Cerebellar nuclear complex (tissue), 1 donor: ENCODE measurements around the gene CHST3.

Experiments used
- DNase-seq, 2 experiments: peaks; one replicate each; lab custom pipeline; 2025; lab: John Stamatoyannopoulos, UW

Gene CHST3

DNA sequence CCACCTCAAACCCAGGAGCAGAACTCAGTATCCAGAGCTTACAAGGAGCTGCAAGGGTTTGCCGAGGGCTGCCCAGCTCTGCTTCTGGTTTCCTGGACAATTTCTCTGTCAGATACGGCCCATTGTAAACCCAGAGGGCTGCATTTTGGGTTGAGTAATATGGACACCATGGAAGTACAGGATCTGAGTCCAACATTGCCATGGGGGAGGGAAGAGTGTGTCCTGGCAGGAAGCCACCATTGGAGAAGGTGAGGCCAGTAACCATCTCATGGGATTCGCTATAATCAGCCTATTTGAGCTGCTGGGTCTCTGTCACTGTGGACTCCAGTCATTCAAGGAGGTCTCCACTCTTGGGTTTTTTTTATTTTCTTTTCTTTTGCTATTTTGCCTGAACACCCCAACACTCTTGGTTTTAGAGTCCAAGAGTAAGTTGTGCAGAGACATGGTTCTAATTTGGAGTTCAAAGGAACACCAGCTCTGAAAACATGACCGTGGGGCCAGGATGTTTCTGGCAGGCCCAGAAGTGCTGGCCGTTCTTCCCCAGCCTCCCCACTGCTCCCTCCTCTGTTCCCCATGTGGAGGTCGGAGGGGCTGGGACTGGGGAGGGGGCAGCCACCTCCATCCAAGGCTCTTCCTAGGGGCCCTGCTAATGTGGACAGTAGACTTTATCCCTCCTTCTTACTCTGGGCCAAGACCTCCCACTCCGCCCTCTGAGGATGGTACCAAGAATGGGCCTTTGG is 46.2 kb downstream of the CHST3 start:
- DNase-seq: no peak

DNA sequence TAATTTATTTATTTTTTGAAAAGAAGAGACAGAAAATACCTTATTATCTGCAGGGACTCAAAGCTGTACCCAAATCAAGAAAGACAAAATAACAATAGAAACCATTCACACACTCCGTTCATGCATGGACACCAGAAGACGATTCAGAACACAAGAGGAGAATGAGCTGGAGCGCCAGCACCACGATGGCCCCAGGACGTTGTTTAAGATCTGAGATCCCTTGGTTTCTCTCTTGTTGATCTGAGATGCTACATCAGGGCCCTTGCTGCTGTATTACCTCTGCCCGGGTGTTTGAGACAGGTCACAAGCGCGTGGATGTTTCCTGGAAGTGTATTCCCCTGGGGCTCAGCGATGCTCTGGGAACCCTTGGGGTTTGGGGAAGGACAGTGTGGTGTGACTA is 46.8 kb downstream of the CHST3 start:
- DNase-seq: no peak

DNA sequence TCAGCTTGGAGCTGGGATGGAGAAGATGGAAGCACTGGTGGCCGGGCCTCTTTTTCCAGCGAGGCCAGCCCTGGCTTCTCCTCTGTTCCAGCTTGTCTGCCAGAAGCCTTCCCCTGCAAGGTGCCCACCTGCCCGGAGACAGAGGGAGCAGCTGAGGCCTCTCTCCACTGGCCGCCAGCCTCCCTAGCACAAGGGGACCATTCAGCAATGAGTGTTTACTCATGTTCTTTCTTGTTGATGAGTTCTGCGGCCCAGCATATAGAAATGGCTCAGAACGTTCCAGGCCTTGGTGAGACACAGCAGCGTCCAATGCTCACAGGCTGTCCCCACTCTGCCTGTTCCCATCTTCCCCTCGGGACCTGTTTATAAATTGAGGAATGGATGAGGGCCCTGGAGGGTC is 47.3 kb downstream of the CHST3 start:
- DNase-seq: no peak

DNA sequence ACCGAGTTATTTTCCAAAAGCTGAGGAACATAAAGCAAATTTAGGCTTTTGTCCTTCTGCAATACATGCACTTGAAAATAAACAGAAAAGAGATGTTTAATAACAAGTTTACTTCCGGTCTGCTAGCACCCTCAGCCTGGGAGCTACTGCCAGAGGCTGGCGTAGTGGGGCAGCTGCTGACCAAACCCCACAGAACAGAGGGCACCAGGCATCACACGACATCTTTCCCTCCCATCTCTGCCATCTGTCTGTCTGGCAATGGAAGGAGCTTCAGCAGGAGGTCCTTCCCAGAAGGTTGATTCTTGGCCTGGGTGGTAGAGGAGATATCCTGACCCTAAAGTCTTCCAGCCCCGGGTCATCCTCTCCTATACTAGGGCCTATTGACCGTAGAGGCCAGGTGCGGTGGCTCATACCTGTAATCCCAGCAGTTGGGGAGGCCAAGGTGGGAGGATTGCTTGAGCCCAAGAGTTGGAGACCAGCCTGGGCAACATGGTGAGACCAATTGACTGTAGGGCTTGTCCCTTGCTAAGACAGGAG is 47.8 kb downstream of the CHST3 start:
- DNase-seq: no peak

DNA sequence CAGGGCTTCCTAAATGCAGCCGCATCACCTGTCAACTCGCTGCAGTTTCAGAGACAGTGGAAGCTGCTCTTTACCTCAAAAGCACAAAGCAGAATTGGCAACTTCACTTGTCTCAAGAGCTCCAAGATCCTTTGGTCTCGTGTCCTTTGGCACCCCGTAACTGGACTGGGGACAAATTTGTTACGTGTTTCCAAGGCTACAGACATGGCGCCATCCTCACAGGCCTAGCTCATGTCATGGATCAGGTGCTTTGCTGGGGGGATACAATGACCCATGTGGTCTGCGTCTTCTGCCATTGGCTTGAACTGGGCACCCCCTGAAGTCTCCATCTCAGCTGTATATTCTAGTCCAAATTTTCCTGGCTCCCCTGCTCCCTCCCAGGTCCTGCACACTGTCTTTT is 48.6 kb downstream of the CHST3 start:
- DNase-seq: no peak

DNA sequence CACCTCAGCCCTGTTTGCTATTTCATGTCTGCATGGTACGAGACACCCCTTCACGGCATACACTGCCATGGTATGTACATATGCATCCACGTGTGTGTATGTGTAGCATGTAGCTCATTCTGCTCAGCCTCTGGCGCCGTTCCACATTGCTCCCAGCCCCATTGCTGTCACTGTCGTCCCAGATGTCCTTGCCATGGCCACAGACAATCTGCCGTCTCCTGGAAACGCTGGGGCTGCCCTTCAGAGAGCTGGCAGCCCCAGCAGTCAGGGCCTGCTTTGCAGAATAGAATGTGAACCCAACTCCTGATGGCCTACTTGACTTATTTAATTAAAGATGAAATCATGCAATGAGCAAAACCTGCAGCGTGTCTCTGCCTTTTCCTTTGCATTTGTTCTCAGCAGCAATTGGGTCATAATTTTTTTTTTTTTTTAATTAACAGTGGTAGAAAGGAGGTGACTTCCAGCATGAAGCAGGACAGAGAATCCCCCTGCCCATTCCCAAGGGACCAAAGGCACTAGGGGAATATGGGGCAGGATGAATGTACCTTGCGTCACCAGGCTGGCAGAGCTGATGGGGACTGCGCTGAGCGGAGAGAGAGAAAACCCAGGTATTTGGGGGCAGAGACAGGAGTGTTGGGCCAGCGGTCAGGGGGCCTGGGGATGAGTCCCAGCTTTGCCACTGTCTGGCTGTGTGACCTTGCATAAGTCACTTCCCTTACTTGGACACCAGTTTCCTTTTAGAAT is 49.2 kb downstream of the CHST3 start:
- peak in 1 of 2 experiments; percentile 28 for DNase-seq

DNA sequence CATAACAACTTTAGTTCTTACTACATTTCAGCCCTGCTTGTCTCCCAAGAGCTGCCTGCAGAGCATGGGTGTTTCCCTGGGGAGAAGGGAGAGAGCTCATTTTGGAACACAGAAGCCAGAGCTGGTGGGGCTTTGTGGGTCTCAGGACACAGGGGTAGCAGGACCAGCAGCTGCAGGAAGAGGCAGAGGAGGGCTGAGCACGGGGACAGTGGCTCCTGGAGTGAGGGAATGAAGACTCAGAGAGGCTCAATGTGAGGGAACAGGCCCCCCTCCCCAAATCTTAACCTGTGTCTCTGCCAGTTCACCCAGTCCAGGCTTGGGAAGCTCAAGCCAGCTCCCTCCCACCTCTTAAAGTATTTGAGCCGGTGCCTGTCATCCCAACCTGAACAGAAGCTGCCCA is 50.0 kb downstream of the CHST3 start:
- DNase-seq: no peak

DNA sequence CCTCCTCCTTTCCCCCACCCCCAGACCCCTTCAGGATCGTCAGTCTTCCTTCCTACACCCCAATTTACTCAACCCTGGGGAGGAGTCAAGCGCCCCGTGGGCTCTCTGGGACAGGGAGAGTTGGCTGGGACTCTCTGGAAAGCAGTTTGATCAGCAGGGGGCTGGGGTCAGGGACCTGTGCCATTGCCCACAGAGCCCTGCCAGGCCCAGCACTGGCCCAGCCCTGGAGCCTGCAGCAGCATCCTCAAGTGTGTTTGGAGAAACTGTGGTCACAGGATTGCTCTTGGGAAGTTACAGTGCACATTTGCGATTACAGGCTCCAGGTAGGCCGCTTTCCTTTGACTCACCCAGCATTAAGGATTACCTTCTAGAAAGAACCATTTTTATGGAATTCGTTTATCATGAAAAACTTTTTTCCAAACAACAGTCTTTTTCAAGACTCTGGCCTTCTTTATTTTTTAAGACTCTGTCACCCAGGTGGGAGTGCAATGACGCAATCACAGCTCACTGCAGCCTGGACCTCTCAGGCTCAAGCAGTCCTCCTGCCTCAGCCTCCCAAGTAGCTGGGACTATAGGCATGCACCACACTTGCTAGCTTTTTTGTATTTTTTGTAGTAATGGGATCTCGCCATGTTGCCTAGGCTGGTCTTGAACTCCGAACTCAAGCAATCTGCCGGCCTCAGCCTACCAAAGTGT is 50.7 kb downstream of the CHST3 start:
- DNase-seq: no peak

DNA sequence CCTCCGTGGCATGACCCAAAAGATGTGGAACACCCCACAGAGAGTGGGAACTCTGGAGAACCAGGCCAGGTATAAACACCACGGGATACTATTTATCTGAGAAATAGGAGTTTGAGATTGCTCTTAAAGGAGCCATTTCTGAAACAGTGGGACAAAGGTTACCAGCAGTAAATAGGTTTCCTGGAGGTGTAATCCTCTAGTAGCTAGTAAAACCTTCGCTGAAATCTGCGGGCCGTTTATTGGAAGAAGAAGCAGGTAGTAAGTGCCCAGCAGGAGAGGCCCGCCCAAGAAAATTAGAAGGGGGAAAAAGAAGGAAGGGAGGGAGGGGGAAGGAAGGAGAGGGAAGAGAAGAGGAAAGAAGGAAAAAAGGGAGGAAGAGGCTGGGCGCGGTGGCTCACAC is 51.6 kb downstream of the CHST3 start:
- no peak for DNase-seq

DNA sequence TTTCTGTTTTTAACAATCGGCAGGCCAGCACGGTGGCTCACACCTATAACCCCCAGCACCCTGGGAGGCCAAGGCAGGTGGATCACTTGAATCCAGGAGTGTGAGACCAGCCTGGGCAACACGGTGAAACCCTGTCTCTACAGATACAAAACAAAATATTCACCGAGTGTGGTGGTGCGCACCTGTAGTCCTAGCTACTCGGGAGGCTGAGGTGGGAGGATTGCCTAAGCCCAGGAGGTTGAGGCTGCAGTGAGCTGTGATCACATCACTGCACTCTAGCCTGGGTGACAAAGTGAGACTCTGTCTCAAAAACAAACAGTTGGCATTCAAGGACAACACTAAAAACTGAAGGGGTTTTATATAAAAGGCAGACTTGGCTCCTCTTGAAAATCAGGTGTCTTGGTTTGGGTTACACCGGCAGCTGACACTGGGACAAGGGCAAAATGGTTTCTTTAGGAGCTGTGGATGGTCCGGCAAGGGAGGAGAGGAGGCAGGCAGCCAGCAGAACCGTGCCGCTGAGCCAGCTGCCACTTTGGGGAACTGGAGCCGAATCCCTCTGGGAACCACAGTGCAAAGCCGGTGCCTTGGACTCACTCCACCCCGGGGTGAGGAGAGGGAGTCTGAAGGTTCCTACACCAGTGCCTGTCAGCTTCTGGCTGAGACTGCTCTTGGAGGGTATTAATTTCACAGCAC is 52.6 kb downstream of the CHST3 start:
- DNase-seq: no peak

DNA sequence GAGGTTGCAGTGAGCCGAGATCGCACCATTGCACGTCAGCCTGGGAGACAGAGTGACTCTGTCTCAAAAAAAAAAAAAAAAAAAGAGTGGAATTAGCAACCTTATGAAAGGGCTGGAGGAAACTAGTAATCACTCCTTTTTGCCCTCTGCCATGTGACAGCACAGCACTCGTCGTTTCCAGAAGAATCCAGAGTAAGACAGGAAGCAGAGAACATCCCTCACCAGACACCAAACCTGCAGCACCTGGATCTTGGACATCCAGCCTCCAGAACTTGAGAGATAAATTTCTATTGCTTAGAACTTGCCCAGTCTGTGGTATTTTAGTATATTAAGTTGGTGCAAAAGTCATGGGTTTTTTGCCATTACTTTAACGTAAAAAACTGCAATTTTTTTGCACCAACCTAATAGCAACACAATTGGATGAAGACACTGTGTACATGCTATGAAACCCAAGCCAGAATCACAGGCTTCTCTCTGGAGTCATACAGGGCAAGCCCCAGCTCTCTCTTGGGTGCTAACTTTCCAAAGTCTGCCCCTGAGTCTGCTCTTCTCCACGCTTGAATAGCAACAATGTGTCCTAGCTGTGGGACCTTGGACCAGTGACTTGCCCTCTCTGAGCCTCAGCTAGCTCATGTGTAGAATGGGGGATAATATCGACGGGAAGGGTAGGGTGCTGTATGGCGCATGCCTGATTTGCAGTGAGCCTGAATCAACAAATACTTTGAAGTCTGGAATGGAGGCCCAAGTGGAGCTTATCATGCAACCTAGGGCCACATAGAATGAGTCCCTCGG is 55.1 kb downstream of the CHST3 start:
- no peak for DNase-seq

DNA sequence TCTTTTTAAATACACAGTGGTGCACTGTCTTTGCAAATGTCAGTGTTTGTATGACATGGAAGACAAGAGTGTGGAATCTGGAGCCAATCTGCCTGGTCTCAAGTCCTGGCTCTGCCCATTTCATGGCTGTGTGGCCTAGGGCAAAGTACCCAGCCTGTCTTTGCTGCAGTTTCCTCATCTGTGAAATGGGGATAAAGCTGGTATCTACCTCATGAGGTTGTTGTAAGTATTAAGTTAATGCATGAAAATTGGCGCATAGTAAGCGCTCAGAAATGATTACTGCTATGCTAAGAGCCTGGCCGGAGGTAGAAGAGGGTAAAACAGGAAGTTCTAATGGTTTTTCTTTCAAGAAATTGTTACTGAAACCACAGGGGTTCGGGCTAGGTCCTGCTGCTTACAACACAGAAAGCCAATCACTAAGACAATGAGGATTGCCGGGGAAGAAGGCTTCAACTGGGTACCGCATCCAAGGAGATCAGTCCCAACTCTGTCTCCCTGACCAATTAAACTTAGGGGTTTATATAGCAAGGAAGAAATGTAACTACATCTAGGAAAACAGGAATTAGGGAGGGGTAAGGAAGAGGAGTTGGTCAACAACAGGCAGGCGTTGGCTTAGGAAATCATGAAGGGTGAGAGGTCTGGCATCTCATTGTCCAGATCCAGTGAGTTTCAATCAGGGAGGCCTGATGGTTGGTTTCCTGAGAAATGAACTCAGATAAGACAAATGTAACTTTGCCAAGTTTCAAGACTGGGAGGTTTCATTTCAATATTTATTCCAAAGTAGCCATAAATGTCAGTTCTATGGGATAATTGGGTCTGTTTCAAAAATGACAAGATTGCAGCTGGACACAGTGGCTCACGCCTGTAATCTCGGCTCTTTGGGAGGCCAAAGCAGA is 57.0 kb downstream of the CHST3 start:
- DNase-seq: no peak

DNA sequence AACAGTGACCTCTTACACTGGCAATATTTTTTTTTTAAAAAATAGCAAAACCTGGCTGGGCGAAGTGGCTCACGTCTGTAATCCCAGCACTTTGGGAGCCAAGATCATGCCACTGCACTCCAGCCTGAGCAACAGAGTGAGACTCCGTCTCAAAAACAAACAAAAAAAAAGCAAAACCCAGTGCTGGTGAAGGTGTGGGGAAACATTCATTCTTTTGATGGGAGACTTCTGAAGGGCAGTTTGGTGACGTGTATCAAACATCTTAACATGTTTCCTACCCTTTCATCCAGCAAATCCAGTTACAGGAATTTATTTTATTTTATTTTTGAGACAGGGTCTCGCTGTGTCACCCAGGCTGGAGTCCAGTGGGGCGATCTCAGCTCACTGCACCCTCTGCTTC is 58.0 kb downstream of the CHST3 start:
- no peak for DNase-seq

DNA sequence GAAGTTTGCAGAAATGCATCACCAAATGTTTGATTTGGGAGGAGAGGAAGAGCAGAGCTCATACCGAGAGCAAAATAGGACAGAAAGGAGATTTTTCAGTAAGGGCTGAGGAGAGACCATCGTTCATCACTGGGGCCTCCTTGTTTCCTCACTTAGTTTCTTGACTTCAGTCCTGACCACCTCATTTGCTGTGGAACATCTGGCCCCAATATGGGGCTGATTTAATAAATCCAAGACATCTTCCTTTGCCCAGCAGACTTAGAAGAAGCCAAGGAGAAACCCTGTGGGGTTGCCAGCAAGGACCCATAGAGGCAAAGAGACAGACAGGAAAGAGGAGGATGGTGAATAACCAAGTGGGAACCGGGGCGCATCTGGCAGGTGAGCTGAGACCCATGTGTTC is 60.4 kb downstream of the CHST3 start:
- no peak for DNase-seq

DNA sequence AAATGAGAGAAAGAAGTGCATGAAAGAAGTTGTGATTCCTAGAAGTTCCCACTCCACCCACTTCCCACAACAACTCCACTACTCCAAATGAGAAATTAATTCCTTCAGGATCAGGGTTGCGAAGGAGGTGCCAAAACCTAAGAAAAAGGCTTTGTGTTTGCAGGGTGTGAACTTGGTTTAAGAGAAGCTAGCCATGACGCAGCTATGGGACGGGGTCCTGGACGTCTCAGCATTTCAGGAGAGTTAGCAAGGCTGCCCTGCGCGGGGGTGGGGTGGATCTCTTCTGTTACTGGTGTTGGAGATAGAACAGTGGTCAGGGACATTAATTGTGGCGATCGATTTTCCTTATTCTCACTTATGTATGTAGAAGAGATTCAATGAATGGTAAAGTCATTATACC is 61.2 kb downstream of the CHST3 start:
- no peak for DNase-seq

DNA sequence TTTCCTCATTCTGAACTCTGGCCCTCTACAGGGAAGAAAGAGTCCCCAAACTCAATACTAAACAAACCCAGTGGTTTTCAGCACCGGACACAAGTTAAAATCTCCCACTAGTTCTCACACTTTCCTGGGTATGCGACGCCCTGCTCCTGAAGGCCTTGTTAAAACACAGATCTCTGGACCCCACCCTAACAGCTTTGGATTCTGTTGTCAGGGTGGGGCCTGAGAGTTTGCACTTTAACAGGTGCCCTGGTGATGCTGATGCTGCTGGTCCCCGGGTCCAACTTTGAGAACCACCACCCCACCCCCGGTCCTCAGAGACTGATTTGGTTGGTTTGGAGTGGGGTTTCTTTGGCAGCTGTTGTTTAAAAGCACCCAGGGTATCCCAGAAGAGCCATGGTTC is 61.6 kb downstream of the CHST3 start:
- DNase-seq: no peak

DNA sequence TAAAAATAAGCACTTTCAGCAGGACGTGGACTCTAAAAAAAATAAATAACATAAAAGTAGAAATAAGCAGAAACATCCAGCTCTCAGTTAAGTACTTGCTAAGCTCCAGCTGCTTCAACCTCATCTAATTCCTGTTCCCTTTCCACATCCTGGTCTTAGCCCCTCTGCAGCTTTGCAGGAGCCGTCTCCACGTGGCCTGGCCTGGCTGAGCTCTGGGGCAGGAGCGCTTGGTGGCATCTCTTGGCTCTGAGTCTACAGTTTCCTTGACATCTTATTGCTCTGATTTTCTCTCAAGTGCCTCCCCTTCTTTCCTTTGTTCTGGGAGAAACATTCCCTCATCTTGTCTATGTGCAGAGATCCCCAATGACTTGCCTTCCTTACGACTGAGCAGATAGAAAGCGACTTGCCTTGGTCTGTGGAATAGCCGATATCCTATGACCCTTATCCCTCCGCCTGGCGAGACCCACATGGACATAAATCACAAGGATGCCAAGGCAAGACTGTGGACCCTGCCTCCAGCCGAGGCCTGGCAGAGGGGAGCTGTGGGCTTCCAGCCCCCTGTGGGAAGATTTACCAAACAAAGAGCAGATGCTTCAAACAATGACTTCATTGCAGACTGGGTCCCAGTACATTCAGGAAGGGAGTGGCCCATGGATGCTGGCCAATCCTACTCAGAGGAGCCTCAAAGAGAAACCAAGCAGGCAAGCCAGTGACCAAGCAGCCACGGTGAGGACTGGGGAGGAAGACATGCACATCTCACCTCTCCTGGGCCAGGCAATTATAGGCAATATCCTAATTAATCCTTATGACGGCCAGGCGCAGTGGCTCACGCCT is 62.3 kb downstream of the CHST3 start:
- DNase-seq: no peak

DNA sequence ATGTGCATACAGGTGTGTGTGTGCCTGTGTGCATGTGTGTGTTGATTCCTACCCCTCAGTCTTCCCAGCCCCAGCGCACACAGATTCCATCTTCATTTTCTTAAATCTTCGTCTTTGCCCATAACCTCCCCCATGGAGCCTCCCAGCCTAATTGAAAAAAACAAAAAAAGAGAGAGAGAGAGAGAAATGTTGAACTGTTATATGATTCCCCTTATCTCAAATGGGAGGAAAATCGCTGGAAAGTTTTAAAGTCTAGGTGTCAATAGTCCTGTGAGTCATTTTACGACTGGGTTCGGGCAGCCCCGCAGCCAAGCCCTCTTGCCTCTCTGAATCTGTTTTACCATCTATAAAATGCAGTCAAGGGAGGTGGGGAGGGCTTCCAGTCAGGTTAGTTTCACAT is 63.3 kb downstream of the CHST3 start:
- no peak for DNase-seq

DNA sequence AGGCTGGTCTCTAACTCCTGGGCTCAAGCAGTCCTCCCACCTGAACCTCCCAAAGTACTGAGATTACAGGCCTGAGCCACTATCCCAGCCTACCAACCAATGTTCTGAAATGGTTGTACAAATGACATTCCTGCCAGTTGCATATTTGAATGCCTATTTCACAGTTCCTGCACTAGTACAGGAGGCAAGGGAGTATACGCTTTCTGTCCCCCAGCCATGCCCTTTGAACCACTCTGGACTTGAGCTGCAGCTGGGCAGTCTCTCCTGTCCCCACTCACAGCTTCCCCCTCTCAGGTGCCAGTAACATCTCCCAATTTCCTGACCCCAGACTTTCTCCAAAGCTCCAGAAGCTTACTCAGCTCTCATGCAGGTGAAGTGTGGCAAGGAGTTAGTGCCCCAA is 65.2 kb downstream of the CHST3 start:
- no peak for DNase-seq
